HepG2 (cell line): Measurements from ENCODE around the gene SRSF1. TPM values are rescaled to one million over a fixed set of nuclear protein-coding genes. Genes with fewer than 3 reads are reported as not detected.
A peak's percentile ranks its signal among the peaks of the same experiment; 100 is the strongest.

Experiments used
- ATAC-seq: fragments of 200-7000 bp; cut with Tn5 transposase; 3 replicates; pipeline ENCODE4 v1.9.1; 2020; ENCODE audit warnings: mild to moderate bottlenecking, moderate library complexity
- BruUV-seq: library from RNA; stranded (reverse); fragments of 400-500 nt; replicated peaks from 2 replicates; lab custom pipeline; 2021; lab: Mats Ljungman, UMichigan
- CTCF ChIA-PET: fragments of 300-600 bp; formaldehyde crosslinking; extraction: SDS; loops from one replicate; lab custom pipeline; 2021; ENCODE audit warnings: low total read pairs, inconsistent platforms, low intra/inter-chr PET ratio; lab: Yijun Ruan, JAX
- POLR2A ChIA-PET: fragments of 350-600 bp; sonication (Branson Sonifier 250); formaldehyde crosslinking; loops from one replicate; lab custom pipeline; 2020; ENCODE audit warnings: antibody characterized with exemption, inconsistent platforms; lab: Yijun Ruan, JAX
- DNase-seq: peaks from one replicate; pipeline ENCODE4 v3.0.0-alpha.2; 2015; ENCODE audit warnings: low spot score
- FAIRE-seq: peaks from 3 replicates; lab custom pipeline; 2011; peaks lifted over from hg19 to GRCh38; lab: Jason Lieb, UNC
- H2AFZ ChIP-seq: one replicate; pipeline ENCODE4 v1.6.1; 2011; ENCODE audit warnings: low read length, inconsistent platforms
- H3K27ac ChIP-seq: fragments of 300-600 bp; 3 replicates; pipeline ENCODE4 v1.8.0; 2011; ENCODE audit warnings: mixed run types, mild to moderate bottlenecking, mixed read lengths, low read length, inconsistent platforms; ENCODE audit not compliant: insufficient read depth; ENCODE audit errors: extremely low read length
- H3K27me3 ChIP-seq, 2 experiments: fragments of 200-600 bp in 1 of 2; 2 replicates in 1 of 2; 3 replicates in 1 of 2; pipeline versions ENCODE4 v1.6.0 to v1.8.0; 2011; ENCODE audit warnings: low read length in 2 of 2, mild to moderate bottlenecking in 2 of 2, moderate library complexity in 2 of 2, inconsistent platforms in 1 of 2; ENCODE audit not compliant: insufficient read depth in 2 of 2, control insufficient read depth in 1 of 2
- H3K36me3 ChIP-seq, 2 experiments: fragments of 200-600 bp in 1 of 2; replicated peaks in 1 of 2; 2 replicates in 1 of 2; 3 replicates in 1 of 2; pipeline versions ENCODE4 v1.5.1 to v1.8.0; 2011; ENCODE audit warnings: low read length in 2 of 2, inconsistent platforms in 1 of 2; ENCODE audit not compliant: insufficient read depth in 2 of 2, control insufficient read depth in 1 of 2
- H3K4me1 ChIP-seq: 2 replicates; pipeline ENCODE4 v1.5.1; 2012; ENCODE audit warnings: low read length, inconsistent platforms; ENCODE audit not compliant: insufficient read depth
- H3K4me2 ChIP-seq: 2 replicates; pipeline ENCODE4 v1.6.0; 2011; ENCODE audit warnings: low read depth, low read length, inconsistent platforms
- H3K4me3 ChIP-seq, 3 experiments: fragments of 200-600 bp in 1 of 3; sonication (generic), shearing (Covaris generic) in 1 of 3; replicated peaks in 1 of 3; 2 replicates each; pipeline ENCODE4 v1.5.1; 2011 to 2016; ENCODE audit warnings: low read length in 3 of 3, inconsistent platforms in 2 of 3, low read depth in 2 of 3, mild to moderate bottlenecking in 2 of 3, control low read depth in 1 of 3, mixed read lengths in 1 of 3; ENCODE audit not compliant: insufficient read depth in 1 of 3
- H3K79me2 ChIP-seq: one replicate; pipeline ENCODE4 v1.6.1; 2011; ENCODE audit warnings: low read length, inconsistent platforms; ENCODE audit not compliant: insufficient read depth
- H3K9ac ChIP-seq: 2 replicates; pipeline ENCODE4 v1.6.0; 2011; ENCODE audit warnings: mild to moderate bottlenecking, low read depth, low read length, inconsistent platforms; ENCODE audit not compliant: insufficient read depth
- H3K9me3 ChIP-seq: 2 replicates; pipeline ENCODE4 v1.5.1; 2012; ENCODE audit warnings: mild to moderate bottlenecking, low read length
- H4K20me1 ChIP-seq: 2 replicates; pipeline ENCODE4 v1.6.0; 2011; ENCODE audit warnings: inconsistent platforms, mild to moderate bottlenecking, low read length, moderate library complexity; ENCODE audit not compliant: insufficient read depth
- CBX1 ChIP-seq: IDR thresholded peaks from one replicate; pipeline ENCODE4 v1.6.1; 2016; ENCODE audit warnings: antibody characterized with exemption, low read depth
- HINFP ChIP-seq: sonication (generic); formaldehyde crosslinking; IDR thresholded peaks from 2 replicates; pipeline ENCODE4 v1.4.0; 2020; ENCODE audit warnings: low read depth, mild to moderate bottlenecking, missing genetic modification reagents
- KMT2A ChIP-seq: sonication (generic); formaldehyde crosslinking; IDR thresholded peaks from 2 replicates; pipeline ENCODE4 v1.4.0; 2020; ENCODE audit warnings: missing genetic modification reagents
- LCORL ChIP-seq, 2 experiments: fragments of 450-650 bp in 1 of 2; sonication (generic) in 1 of 2; formaldehyde crosslinking in 1 of 2; IDR thresholded peaks; 2 replicates each; pipeline versions ENCODE4 v1.5.0 to v1.6.1; 2017 to 2020; ENCODE audit warnings: antibody characterized with exemption in 1 of 2, missing genetic modification reagents in 1 of 2
- POLR2AphosphoS5 ChIP-seq: IDR thresholded peaks from 2 replicates; pipeline ENCODE4 v1.6.1; 2012; ENCODE audit warnings: low read depth, low read length
- TERF1 ChIP-seq: sonication (generic); formaldehyde crosslinking; IDR thresholded peaks from 2 replicates; pipeline ENCODE4 v1.8.0; 2022; ENCODE audit warnings: mild to moderate bottlenecking, missing genetic modification reagents, moderate library complexity
- XBP1 ChIP-seq: sonication (generic); formaldehyde crosslinking; IDR thresholded peaks from 2 replicates; pipeline ENCODE4 v1.5.0; 2020; ENCODE audit warnings: missing genetic modification reagents
- ZNF30 ChIP-seq: sonication (generic); formaldehyde crosslinking; IDR thresholded peaks from 2 replicates; pipeline ENCODE4 v1.5.0; 2020; ENCODE audit warnings: mild to moderate bottlenecking, missing genetic modification reagents
- ZNF749 ChIP-seq: sonication (generic); formaldehyde crosslinking; IDR thresholded peaks from 2 replicates; pipeline ENCODE4 v1.8.0; 2022; ENCODE audit warnings: mild to moderate bottlenecking, missing genetic modification reagents, moderate library complexity, borderline replicate concordance
- ZNF878 ChIP-seq: sonication (generic); formaldehyde crosslinking; IDR thresholded peaks from 2 replicates; pipeline ENCODE4 v1.8.1; 2023; ENCODE audit warnings: mild to moderate bottlenecking, missing genetic modification reagents, moderate library complexity
- WGBS: methylation state at CpG from one replicate; pipeline ENCODE4 v1.1.6; 2017; ENCODE audit warnings: low lambda C conversion rate; 5-methylcytosine and 5-hydroxymethylcytosine counted together
- in situ Hi-C: cut with HindIII; loops from 2 replicates; pipeline ENCODE4 v1.10.0; 2017; ENCODE audit warnings: low pct_unique_long_range_greater_than_20kb; ENCODE audit not compliant: extremely low pct_ligation_motif_present
- intact Hi-C: fragments of 100-400 bp; cut with micrococcal nuclease; formaldehyde crosslinking; loops from one replicate; pipeline ENCODE4 v1.10.0; 2022; ENCODE audit not compliant: unreplicated experiment
- polyA plus RNA-seq, 8 experiments: library from polyadenylated mRNA; depleted of rRNA in 3 of 8; stranded (reverse) in 7 of 8; unstranded in 1 of 8; fragments of >200 nt; fragmentation: Illumina TruSeq in 4 of 8; extraction: Trizol in 4 of 8; gene quantifications; 2 replicates each; pipeline versions ENCODE4 v1.2.1 to v1.2.3, GENCODE V29; 2011 to 2016; ENCODE audit warnings: low read depth in 4 of 8, missing spikeins in 1 of 8, mixed read lengths in 1 of 8; ENCODE audit not compliant: insufficient read depth in 1 of 8
- total RNA-seq, 5 experiments: library from RNA; depleted of rRNA; stranded (reverse); fragments of >200 nt; fragmentation: Illumina TruSeq; extraction: Trizol; gene quantifications; 2 replicates each; pipeline ENCODE4 v1.2.3, GENCODE V29; 2016; ENCODE audit warnings: low read depth in 1 of 5

SRSF1 gene
- total and polyA plus RNA-seq, 2 of the 13 experiments (the other 11 are each of a cell fraction or from before 2014, with no cell fraction given) = 142 to 445 TPM

- intact Hi-C loops = no loop called here
- Histone ChIP-seq H3K27ac (no peak overlapping the region), H2AFZ (no peak overlapping the region), H3K27me3 (peaks cover 9 to 55% of the 10 kb centered on the region in 2 experiments), H3K36me3 (no peaks in the 10 kb centered on the region), H3K4me3 (no peak overlapping the region), H3K9me3 (no peaks in the 10 kb centered on the region), H3K9ac (no peak overlapping the region), H3K4me1 (peaks cover 30% of the 10 kb centered on the region), H3K4me2 (no peak overlapping the region), H4K20me1 (no peaks in the 10 kb centered on the region), H3K79me2 (no peaks in the 10 kb centered on the region)
- in situ Hi-C loops = no loop called here
- POLR2A ChIA-PET = no interaction called here
- TF ChIP-seq KMT2A (CRISPR knock-in tag) = no peak
- no peak for TF ChIP-seq CBX1
- TF ChIP-seq LCORL (IDR thresholded peaks at IDR 0.05) = peak; percentile 84
- no peak for TF ChIP-seq LCORL (CRISPR knock-in tag; IDR thresholded peaks at IDR 0.05)
- no peak for TF ChIP-seq ZNF749 (CRISPR knock-in tag)
- TF ChIP-seq POLR2AphosphoS5 = no peak
- TF ChIP-seq XBP1 (CRISPR knock-in tag) = no peak
- no peak for TF ChIP-seq ZNF878
- ATAC-seq (no peak), FAIRE-seq (no peak), DNase-seq (no peak)
- BruUV-seq = no TSS peak
- WGBS = 52% methylated on average over 8 of the region's 8 CpGs
- CTCF ChIA-PET = no interaction called here
Observed at GRCh38 chr17:57962279-57963148, 44.5 kb downstream of the SRSF1 start.

DNA sequence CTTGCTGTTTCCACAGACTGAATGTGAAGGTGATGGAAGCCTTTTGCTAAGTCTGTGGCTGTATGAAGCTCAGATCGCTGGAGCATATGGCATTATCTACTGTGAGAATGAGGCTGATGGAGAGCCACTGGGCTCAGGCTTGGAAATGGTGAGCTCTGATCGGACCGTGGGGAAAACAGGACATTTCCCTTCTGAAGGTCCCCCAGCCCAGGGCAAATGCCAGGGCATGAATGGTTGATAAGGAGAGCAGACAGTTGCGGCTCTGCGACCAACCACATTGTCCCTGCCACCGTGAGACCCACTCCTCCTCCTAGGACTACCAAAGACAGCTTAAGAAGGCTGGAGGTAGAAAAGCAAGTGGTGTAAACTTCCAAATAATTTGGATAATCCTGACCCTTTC is 47.1 kb downstream of the SRSF1 start:
- FAIRE-seq = no peak
- CTCF ChIA-PET = no interaction called here

More for the DNA sequence above, 47.1 kb downstream of the SRSF1 start:
- no peaks in the 10 kb centered on the region for H3K36me3 ChIP-seq
- intact Hi-C loops = no loop called here
- TF ChIP-seq HINFP (CRISPR knock-in tag) (peak; percentile 82; the same call in 1 of the 2 replicates), TERF1 (CRISPR knock-in tag) (no peak), ZNF30 (CRISPR knock-in tag) (no peak)
- TF ChIP-seq, all 625 proteins: peak for 1
- WGBS = 26% methylated on average over 6 of the region's 6 CpGs
- H3K9me3 ChIP-seq = no peaks in the 10 kb centered on the region
- H3K79me2 ChIP-seq = no peaks in the 10 kb centered on the region
- POLR2A ChIA-PET = interaction anchor here (0.8 to 1.8 kb wide), 3 partner anchors 27 to 57 kb away, joined by 3 to 5 read pairs (median 3); partner anchors contain the start of gene VEZF1
- peaks cover 16 to 54% of the 10 kb centered on the region in 2 experiments for H3K27me3 ChIP-seq
- H3K4me2 ChIP-seq = no peak overlapping the region
- ATAC-seq = no peak
- H4K20me1 ChIP-seq = no peaks in the 10 kb centered on the region
- H3K9ac ChIP-seq = no peak overlapping the region
- in situ Hi-C loops = no loop called here
- H3K4me1 ChIP-seq = peaks cover 36% of the 10 kb centered on the region
- no peak overlapping the region for H3K4me3 ChIP-seq
- no peak for DNase-seq
- H2AFZ ChIP-seq = no peak overlapping the region
- no peak overlapping the region for H3K27ac ChIP-seq
- no TSS peak for BruUV-seq
